Esophagus (tissue), 2 donors: ENCODE results near the gene FYN. TPM values are rescaled to one million over a fixed set of nuclear protein-coding genes. Genes with fewer than 3 reads are reported as not detected.
A peak's percentile ranks its signal among the peaks of the same experiment; 100 is the strongest.

Experiments used
- H3K27ac ChIP-seq, 2 donors: one replicate each; pipeline ENCODE4 v1.5.1; 2013; ENCODE audit warnings: low read depth in 2 of 2, mild to moderate bottlenecking in 2 of 2, inconsistent platforms in 1 of 2, low read length in 1 of 2, moderate library complexity in 1 of 2
- H3K27me3 ChIP-seq, 2 donors: one replicate each; pipeline ENCODE4 v1.6.1; 2013; ENCODE audit warnings: low read length in 2 of 2, control low read depth in 1 of 2, mild to moderate bottlenecking in 1 of 2; ENCODE audit not compliant: insufficient read depth in 2 of 2, control insufficient read depth in 1 of 2
- H3K36me3 ChIP-seq, 2 donors: one replicate each; pipeline ENCODE4 v1.6.1; 2013; ENCODE audit warnings: low read length in 1 of 2; ENCODE audit not compliant: control insufficient read depth in 2 of 2, insufficient read depth in 2 of 2
- H3K4me1 ChIP-seq, 2 donors: one replicate each; pipeline ENCODE4 v1.6.1; 2013; ENCODE audit warnings: low read length in 1 of 2; ENCODE audit not compliant: control insufficient read depth in 2 of 2, insufficient read depth in 2 of 2
- H3K4me3 ChIP-seq, 2 donors: one replicate each; pipeline ENCODE4 v1.5.1; 2013; ENCODE audit warnings: low read length in 2 of 2, mild to moderate bottlenecking in 2 of 2, low read depth in 1 of 2, moderate library complexity in 1 of 2
- H3K9me3 ChIP-seq, 2 donors: one replicate each; pipeline ENCODE4 v1.6.1; 2013; ENCODE audit warnings: mild to moderate bottlenecking in 2 of 2, low read depth in 1 of 2, low read length in 1 of 2, moderate library complexity in 1 of 2; ENCODE audit not compliant: control insufficient read depth in 2 of 2, insufficient read depth in 1 of 2
- WGBS, 2 donors: extraction: QIAGEN DNeasy Blood & Tissue Kit; methylation state at CpG; one replicate each; pipeline ENCODE4 v1.1.7; 2013; 5-methylcytosine and 5-hydroxymethylcytosine counted together
- polyA plus RNA-seq, 2 donors: library from polyadenylated mRNA; stranded (reverse); fragments of 200-250 nt; gene quantifications; one replicate each; pipeline ENCODE4 v1.2.3, GENCODE V29; 2013
- donor health status: healthy with polysubstance abuse.
- donor health status: Bipolar disorder and iron deficiency.

FYN gene
- polyA plus RNA-seq, 2 donors: 6.7 to 8.4 TPM

DNA sequence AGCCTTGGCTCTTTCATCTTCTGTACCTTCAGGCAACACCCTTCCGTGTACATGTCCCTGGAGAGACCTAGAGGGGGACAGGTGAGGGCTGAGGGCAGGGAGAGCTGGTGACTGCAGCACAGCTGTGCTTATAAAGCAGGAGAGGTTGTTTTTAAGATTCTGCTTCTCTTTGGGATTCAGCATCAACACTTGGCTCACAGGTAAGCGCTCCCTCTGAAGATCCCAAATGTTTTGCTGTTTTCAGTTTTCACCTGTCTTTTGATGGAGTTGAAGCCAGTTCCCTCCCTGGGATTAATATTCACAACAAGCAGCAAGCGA lies 248.2 kb downstream of the FYN start:
- H3K27me3 ChIP-seq: no peaks in the 10 kb centered on the region
- H3K4me3 ChIP-seq: no peak overlapping the region
- H3K27ac ChIP-seq: no peak overlapping the region
- no peaks in the 10 kb centered on the region for H3K36me3 ChIP-seq
- WGBS, 2 donors: 76 to 85% methylated on average over 3 of the region's 3 CpGs
- H3K9me3 ChIP-seq: peaks cover 0 to 3% of the 10 kb centered on the region in 2 donors
- peaks cover under 1 to 11% of the 10 kb centered on the region in 2 donors for H3K4me1 ChIP-seq

DNA sequence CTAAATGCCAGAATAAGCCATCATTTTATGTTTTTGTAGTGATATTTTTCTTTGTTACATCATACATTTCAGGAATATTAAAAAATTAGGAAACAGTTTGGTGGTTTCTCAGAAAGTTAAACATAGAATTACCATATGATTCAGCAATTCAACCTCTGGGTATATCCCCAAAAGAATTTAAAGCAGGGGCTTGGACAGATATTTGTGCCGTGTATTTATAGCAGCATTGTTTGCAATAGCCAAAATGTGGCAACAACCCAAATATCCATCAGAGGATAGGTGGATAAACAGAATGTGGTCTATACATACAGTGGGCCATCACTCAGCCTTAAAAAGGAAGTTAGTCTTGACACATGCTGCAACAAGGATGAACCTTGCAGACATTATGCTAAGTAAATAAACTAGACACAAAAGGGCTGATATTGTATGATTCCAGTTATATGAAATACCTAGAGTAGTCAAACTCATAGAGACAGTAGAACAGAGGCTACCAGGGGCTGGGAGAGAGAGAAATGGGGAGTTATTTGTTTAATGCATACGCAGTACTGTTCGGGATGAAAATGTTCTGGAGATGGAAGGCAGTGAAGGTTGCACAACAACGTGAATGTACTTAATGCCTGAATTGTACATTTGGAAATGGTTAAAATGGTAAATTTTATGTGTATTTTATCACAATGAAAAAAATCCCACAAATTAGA lies 248.7 kb downstream of the FYN start:
- Histone ChIP-seq H3K36me3 (no peaks in the 10 kb centered on the region), H3K9me3 (peaks cover 0 to 3% of the 10 kb centered on the region in 2 donors), H3K4me1 (peaks cover 2 to 12% of the 10 kb centered on the region in 2 donors), H3K4me3 (no peak overlapping the region), H3K27me3 (no peaks in the 10 kb centered on the region), H3K27ac (no peak overlapping the region)
- WGBS, 2 donors: 71 to 87% methylated on average over 4 of the region's 4 CpGs

DNA sequence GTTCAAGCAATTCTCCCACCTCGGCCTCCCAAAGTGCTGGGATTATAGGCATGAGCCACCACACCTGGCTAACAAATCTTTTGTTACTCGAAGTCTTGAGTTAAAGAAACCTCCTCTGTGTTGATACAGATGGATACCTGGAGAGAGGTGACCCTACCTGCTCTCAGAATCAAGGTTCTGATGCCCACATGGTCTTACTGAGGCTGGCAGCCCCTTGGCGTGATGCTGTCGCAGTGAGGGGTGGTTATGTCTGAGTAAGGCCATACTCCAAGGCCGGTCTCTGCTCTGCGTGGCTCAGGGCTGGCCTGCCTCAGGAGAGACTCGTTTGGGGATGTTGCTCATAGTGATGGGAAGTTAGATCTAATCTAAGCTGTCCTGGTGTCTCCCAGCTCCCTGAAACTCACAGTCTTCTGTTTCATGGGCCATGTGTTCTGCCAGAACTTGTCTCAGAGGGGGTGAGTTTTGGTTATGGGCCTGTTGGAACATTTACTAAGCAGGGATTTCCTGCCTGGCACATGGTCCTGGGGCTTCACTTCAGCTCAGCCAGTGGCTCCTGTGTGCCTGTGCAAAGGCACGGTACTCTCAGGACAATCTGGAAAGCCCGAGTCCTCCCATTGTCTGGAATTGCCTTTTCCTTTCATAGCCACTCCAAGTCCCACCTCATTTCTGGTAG lies 250.1 kb downstream of the FYN start:
- H3K4me3 ChIP-seq: no peak overlapping the region
- no peaks in the 10 kb centered on the region for H3K27me3 ChIP-seq
- no peaks in the 10 kb centered on the region for H3K36me3 ChIP-seq
- peak overlapping the region in 1 of 2 donors; percentile 18 for H3K27ac ChIP-seq
- no peaks in the 10 kb centered on the region for H3K9me3 ChIP-seq
- peaks cover 2 to 12% of the 10 kb centered on the region in 2 donors for H3K4me1 ChIP-seq
- 63 to 79% methylated on average over 9 of the region's 9 CpGs for WGBS, 2 donors

DNA sequence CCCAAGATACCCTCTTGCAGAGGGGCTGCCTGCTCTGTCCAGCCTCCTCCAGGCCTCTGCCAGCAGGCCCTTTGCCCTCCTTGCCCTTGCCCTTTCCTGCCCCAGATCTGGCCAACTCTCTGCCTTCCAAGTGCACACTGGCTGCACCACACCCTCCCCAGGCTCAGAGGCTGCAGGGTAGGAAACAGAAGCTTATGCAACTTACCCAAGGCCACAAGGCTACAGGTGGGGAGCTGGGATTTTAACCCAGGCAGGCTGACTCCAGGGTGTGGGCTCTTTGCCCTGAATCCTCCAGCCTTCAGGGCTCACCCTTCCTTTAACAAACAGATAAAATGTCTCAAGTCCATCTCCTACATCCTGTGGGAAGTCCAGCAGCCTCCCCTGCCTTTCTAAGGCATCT lies 253.1 kb downstream of the FYN start:
- no peaks in the 10 kb centered on the region for H3K36me3 ChIP-seq
- H3K9me3 ChIP-seq: no peaks in the 10 kb centered on the region
- H3K4me1 ChIP-seq: peaks cover 2 to 8% of the 10 kb centered on the region in 2 donors
- no peak overlapping the region for H3K27ac ChIP-seq
- no peaks in the 10 kb centered on the region for H3K27me3 ChIP-seq
- H3K4me3 ChIP-seq: no peak overlapping the region

DNA sequence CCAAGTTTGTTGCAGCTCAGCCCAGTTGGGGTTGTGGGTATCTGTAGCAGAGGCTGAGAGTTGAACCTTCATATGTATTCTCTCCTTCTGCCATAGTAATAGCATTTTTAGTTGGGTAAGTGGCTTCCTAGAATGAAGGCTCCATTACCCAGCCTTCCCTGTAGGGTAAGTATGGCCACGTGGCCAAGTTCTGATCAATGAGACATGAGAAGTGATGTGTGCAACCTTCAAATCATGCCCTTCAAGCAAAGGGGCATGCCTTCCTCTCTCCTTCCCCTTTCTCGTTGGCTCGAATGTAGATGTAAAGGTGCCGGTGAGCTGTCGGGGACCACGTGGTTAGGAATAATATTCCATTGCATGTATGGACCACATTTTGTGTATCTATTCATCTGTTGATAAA lies 254.8 kb downstream of the FYN start:
- Histone ChIP-seq H3K36me3 (no peaks in the 10 kb centered on the region), H3K4me3 (no peak overlapping the region), H3K9me3 (no peaks in the 10 kb centered on the region), H3K27me3 (no peaks in the 10 kb centered on the region), H3K4me1 (peaks cover 2 to 5% of the 10 kb centered on the region in 2 donors), H3K27ac (no peak overlapping the region)
- 95 to 96% methylated on average over 6 of the region's 6 CpGs for WGBS, 2 donors

DNA sequence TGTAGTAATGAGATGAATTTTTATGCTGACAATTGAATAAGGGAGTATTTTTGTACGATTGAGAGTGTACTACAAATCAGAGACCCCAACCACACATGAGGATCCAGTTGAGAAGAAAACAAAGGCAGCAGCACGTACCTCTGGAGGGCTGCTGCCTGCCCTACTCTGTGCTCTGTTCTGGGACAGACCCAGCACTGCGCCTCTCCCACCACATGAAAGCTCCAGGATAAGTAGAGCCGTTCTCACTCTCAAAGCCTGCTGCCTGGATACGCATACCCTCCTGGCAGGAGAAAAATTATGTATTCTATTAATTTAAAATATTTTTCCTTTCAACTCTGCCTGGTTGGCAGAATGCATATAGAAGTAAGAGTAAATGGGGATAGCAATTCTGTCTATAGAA lies 256.1 kb downstream of the FYN start:
- H3K9me3 ChIP-seq: peaks cover 0 to 2% of the 10 kb centered on the region in 2 donors
- no peaks in the 10 kb centered on the region for H3K36me3 ChIP-seq
- no peak overlapping the region for H3K27ac ChIP-seq
- H3K27me3 ChIP-seq: no peaks in the 10 kb centered on the region
- 85 to 88% methylated on average over 5 of the region's 5 CpGs for WGBS, 2 donors
- H3K4me3 ChIP-seq: no peak overlapping the region
- H3K4me1 ChIP-seq: peaks cover 2 to 3% of the 10 kb centered on the region in 2 donors

DNA sequence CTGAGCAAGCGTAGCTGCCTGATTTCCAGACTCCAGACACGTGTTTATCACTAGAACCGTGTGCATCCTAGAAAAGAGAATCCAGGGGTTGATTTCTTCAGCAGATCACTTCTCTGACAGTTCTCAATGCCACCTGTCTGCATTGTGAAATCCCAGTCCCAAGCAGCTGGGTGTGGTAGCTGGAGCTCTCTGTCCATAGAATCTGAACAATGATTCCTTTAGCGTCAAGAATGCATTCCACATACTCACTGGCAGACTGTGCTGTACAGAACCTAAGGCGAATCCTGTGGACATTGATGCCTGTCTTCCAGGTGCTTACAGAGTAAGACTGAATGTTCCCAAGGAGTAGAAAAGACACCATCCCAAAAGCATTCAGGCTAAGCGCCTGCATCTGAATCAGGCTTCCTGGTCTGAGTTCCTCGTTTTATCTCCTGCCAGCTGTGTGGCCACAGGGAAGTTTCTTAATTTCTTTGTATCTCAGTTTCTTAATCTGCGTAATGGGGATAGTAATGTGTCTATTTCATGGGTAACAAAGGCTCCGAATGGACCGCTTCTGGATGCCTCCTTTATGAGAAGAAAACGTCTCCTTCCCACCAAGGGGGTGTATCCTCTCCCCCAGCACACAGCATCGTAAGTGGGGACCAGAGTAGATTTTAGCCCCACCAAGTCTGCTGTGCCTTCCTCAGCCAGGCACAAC lies 257.2 kb downstream of the FYN start:
- WGBS, 2 donors: 75 to 84% methylated on average over 12 of the region's 12 CpGs
- no peak overlapping the region for H3K27ac ChIP-seq
- H3K27me3 ChIP-seq: no peaks in the 10 kb centered on the region
- no peaks in the 10 kb centered on the region for H3K36me3 ChIP-seq
- no peak overlapping the region for H3K4me3 ChIP-seq
- H3K9me3 ChIP-seq: peaks cover 0 to 2% of the 10 kb centered on the region in 2 donors
- H3K4me1 ChIP-seq: peaks cover 2 to 3% of the 10 kb centered on the region in 2 donors

DNA sequence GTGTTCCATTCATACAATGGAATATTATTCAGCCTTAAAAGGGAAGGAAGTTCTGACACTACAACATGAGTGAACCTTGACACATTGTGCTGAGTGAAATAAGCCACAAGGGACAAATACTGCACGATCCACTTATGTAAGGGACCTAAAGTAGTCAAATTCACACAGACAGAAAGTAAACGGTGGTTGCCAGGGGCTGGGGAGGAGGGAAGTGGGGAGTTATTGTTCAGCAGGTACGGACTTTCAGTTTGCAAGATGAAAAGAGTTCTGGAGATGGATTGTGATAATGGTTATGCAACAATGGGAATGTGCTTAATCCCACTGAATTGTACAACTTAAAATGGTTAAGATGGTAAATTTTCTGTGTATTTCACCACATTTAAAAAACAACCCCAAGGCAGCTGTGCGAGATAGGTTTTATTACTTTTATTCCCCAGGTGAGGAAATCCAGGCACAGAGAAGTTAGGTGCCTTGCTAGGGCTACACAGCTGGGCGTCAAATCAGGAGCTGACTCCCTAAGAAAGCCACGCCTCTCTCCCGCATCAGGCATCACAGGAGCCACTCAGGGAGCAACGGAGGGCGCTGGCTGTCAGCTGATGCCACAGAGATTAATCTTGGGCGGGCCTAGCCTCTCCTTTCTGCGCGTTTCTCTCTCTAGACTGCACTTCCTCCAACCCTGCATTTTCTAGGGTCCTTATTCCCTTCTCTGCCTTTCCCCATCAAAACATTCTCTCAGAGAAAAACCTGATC lies 258.2 kb downstream of the FYN start:
- Histone ChIP-seq H3K4me3 (no peak overlapping the region), H3K27me3 (no peaks in the 10 kb centered on the region), H3K4me1 (peaks cover under 1% of the 10 kb centered on the region in 2 donors), H3K9me3 (peaks cover 0 to 2% of the 10 kb centered on the region in 2 donors), H3K36me3 (no peaks in the 10 kb centered on the region), H3K27ac (no peak overlapping the region)
- WGBS, 2 donors: 45 to 56% methylated on average over 12 of the region's 12 CpGs

DNA sequence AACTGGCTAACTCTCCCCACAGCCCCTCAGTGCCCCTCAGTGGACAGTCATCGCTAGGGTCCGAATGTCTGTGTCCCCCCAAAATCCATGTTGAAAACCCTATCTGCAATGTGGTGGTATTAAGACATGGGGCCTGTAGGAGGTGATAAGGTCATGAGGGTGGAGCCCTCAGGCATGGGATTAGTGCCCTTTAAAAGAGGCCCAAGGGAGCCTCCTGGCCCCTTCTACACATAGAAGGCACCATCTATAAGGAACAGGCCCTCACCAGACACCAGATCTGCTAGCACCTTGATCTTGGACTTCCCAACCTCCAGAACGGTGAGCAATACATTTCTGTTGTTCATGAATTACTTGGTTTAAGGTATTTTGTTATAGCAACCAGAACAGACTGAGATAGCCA lies 260.9 kb downstream of the FYN start:
- Histone ChIP-seq H3K36me3 (no peaks in the 10 kb centered on the region), H3K4me3 (no peak overlapping the region), H3K27me3 (no peaks in the 10 kb centered on the region), H3K9me3 (peaks cover 0 to 2% of the 10 kb centered on the region in 2 donors), H3K27ac (no peak overlapping the region), H3K4me1 (no peaks in the 10 kb centered on the region)
- 96 to 98% methylated on average over 3 of the region's 3 CpGs for WGBS, 2 donors
